Measurements from ENCODE around the gene CRYBG1.

The CRYBG1 gene

DNA sequence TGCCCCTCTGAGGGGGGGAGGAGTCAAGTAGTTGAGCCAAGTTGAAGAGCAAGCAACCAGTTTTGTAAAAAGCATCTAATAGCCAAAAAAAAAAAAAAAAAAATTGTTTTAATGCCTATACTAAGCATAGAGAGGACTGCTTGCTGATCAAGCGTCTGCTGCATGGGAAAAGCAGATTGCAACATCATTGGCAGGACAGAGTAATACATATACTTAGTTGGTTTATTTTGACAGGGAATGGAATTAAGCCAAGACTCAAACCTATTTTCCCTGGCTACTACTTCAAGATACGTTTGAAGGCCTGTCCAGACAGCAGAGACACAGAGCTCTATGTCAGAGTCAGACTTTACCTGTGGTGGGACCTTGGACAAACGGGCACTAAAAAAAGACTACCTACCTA, 148.3 kb downstream of the CRYBG1 start:
- H3K4me3 ChIP-seq (ENCODE audit: control insufficient read depth, low read depth, low read length): no peak overlapping the region
- DNase-seq (ENCODE audit: low read depth): peak; percentile 88
- TF ChIP-seq, protein P1, sequence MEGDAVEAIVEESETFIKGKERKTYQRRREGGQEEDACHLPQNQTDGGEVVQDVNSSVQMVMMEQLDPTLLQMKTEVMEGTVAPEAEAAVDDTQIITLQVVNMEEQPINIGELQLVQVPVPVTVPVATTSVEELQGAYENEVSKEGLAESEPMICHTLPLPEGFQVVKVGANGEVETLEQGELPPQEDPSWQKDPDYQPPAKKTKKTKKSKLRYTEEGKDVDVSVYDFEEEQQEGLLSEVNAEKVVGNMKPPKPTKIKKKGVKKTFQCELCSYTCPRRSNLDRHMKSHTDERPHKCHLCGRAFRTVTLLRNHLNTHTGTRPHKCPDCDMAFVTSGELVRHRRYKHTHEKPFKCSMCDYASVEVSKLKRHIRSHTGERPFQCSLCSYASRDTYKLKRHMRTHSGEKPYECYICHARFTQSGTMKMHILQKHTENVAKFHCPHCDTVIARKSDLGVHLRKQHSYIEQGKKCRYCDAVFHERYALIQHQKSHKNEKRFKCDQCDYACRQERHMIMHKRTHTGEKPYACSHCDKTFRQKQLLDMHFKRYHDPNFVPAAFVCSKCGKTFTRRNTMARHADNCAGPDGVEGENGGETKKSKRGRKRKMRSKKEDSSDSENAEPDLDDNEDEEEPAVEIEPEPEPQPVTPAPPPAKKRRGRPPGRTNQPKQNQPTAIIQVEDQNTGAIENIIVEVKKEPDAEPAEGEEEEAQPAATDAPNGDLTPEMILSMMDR (conservative IDR thresholded peaks at IDR 0.05; ENCODE audit: control insufficient read depth, insufficient read depth, low read depth, low read length): no peak

DNA sequence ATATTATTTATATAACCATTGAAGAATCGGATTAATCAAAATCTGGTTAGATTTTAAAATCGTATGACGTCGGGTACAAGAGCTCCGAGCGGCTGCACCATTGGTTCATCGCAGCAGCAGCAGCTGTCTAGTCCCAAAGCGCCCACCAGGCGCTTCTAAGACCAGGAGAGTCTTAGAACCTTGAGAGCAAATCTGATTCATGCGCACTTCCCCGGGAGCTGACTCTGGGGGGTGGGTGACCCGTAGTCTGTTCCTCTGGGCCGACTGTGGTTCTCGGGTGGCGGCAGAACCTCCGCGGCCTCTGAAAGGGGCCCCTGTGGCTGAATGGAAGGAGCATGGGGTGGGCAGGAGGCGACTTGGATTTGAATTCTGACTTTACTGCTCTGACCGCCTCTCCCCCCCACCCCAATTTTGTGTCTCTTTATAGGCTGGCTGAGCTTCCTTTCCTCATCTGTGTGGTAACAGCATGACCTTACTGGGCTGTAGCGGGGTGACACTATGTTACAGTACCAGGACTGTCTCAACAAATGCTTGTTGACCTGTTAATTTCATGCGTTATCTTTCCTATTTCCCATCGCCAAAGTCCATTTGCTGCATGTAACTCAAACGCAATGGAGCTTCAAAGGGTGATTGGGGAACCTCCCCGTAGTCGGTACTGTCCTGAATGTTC, 149.0 kb downstream of the CRYBG1 start:
- TF ChIP-seq, protein P1 (conservative IDR thresholded peaks at IDR 0.05; ENCODE audit: control insufficient read depth, insufficient read depth, low read depth, low read length): peak; percentile 9
- peak overlapping the region; percentile 84 for H3K4me3 ChIP-seq (ENCODE audit: control insufficient read depth, low read depth, low read length)
- DNase-seq (ENCODE audit: low read depth): peak; percentile 60

DNA sequence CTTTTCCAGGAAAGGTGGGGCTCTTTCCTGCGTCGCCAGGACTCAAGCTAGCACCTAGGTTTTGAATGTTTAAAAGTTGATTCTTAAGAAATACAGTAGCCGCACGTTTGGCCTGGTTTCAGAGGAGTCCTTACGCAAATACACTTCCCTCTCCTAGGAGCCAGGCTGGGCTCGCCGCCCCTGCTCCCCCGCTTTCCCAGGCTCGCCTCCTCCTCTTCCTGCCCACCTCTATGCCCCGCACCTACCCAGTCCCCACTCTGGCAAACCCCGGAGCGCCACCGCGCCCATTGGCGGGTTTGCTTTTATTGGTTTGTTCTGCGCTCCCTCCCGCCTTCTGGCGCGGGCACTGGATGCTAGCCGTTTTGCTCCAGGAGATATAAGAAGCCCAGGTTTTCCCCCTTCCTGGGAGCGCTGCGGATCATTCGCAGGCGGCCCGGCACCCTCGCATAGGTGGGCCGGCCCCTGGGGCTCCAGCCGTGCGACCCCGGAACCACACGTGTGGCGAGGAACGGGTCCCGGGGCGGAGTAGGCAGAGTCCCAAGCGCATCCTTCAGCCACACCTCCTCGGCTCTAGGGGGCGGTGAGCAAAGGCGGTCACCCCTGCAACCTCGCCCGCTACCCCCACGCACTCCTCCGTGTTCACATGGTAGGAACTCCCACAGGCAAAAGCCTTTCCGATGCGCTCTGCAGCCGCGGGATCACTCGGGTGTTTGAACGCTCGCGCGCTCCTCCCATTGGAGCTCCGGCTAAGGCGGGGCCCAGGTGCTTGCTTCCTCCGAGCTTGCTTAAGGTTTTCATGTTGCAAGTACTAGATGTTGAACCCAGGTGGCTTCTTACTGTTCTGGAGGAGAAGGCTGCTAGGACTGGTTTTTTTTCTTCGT, 149.8 kb downstream of the CRYBG1 start:
- TF ChIP-seq, protein P1 (conservative IDR thresholded peaks at IDR 0.05; ENCODE audit: control insufficient read depth, insufficient read depth, low read depth, low read length): peak; percentile 4
- H3K4me3 ChIP-seq (ENCODE audit: control insufficient read depth, low read depth, low read length): peak overlapping the region; percentile 84
- DNase-seq (ENCODE audit: low read depth): peak; percentile 70

DNA sequence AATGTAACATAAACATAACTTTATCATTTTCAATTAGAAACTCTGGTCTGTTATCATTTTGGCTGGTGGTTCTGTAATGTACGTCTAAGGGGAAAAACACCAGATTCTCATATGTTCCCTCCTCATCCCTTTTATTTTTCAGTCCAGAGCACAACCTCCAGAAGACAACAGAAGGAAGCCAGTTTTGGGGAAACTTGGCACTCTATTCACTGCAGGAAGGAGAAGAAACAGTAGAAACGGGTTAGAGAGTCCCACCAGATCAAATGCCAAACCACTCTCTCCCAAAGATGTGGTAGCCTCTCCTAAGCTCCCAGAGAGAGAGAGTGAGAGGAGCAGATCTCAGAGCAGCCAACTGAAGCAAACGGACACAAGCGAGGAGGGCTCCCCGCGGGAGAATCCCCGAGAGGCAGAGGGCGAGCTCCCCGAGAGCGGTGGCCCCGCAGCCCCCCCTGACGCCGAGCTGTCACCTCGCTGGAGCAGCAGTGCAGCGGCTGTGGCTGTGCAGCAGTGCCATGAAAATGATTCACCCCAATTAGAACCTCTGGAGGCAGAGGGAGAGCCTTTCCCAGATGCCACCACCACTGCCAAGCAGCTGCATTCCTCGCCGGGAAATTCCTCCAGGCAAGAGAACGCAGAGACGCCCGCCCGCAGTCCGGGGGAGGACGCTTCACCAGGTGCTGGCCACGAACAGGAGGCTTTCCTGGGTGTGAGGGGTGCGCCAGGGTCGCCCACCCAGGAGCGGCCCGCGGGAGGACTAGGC, 151.0 kb downstream of the CRYBG1 start:
- peak; percentile 48 for DNase-seq (ENCODE audit: low read depth)
- TF ChIP-seq, protein P1 (conservative IDR thresholded peaks at IDR 0.05; ENCODE audit: control insufficient read depth, insufficient read depth, low read depth, low read length): no peak
- H3K4me3 ChIP-seq (ENCODE audit: control insufficient read depth, low read depth, low read length): peak overlapping the region; percentile 84

DNA sequence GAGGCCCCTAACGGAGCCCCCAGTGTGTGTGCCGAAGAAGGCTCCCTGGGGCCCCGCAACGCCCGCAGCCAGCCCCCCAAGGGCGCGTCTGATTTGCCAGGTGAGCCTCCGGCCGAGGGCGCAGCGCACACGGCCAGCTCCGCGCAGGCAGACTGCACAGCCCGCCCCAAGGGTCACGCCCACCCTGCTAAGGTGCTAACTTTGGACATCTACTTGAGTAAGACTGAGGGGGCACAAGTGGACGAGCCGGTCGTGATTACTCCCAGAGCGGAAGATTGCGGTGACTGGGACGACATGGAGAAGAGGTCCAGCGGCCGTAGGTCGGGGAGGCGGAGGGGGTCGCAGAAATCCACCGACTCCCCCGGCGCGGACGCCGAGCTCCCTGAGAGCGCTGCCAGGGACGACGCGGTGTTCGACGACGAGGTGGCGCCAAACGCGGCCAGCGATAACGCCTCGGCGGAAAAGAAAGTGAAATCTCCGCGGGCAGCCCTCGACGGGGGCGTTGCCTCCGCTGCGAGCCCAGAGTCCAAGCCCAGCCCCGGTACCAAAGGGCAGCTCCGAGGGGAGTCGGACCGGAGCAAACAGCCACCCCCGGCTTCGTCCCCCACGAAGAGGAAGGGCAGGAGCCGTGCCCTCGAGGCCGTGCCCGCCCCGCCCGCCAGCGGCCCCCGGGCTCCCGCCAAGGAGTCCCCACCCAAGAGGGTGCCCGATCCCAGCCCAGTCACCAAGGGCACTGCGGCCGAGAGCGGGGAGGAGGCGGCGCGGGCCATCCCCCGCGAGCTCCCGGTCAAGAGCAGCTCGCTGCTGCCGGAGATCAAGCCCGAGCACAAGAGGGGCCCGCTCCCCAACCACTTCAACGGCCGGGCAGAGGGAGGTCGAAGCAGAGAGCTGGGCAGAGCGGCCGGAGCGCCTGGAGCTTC, 151.8 kb downstream of the CRYBG1 start:
- TF ChIP-seq, protein P1 (conservative IDR thresholded peaks at IDR 0.05; ENCODE audit: control insufficient read depth, insufficient read depth, low read depth, low read length): peak; percentile 18
- H3K4me3 ChIP-seq (ENCODE audit: control insufficient read depth, low read depth, low read length): peak overlapping the region; percentile 84
- DNase-seq (ENCODE audit: low read depth): peak; percentile 58

Data from fibroblast of mammary gland (primary cell).